IPS-18c (cell line): Measurements from ENCODE around the gene BMERB1.
"Not testable (repeated sequence)": the region's sequence is repeated elsewhere in the genome, so short reads cannot be mapped to it uniquely, and the experiment has no call there.

Experiments used
- H3K4me3 ChIP-seq: 2 replicates; pipeline ENCODE4 v1.7.0; 2013; ENCODE audit warnings: low read depth, mild to moderate bottlenecking, low read length, moderate library complexity; ENCODE audit not compliant: insufficient read depth
- H3K9me3 ChIP-seq: one replicate; pipeline ENCODE4 v1.6.1; 2013; ENCODE audit warnings: mild to moderate bottlenecking, low read length, moderate library complexity; ENCODE audit not compliant: control insufficient read depth, insufficient read depth

The BMERB1 gene

GRCh38 chr16:15434425-15435215 is at the start of gene BMERB1:
Gene BMERB1 (plus strand): TSS chr16:15434588. CDS start chr16:15434654, 66 bp downstream.
- Histone ChIP-seq H3K4me3 (peak within 1 kb of the TSS; percentile 78), H3K9me3 (no peaks in the 10 kb centered on the region)

- not testable (repeated sequence) for H3K9me3 ChIP-seq, H3K4me3 ChIP-seq
Observed at GRCh38 chr16:15388060-15388459, 46.3 kb upstream of the BMERB1 start.

- not testable (repeated sequence) for H3K9me3 ChIP-seq, H3K4me3 ChIP-seq
Observed at GRCh38 chr16:15389916-15390315, 44.5 kb upstream of the BMERB1 start.

GRCh38 chr16:15393025-15393424 is 41.4 kb upstream of the BMERB1 start:
- H3K9me3 ChIP-seq, H3K4me3 ChIP-seq: not testable (repeated sequence)

GRCh38 chr16:15395631-15396508 is 38.5 kb upstream of the BMERB1 start, which contains the start of gene MPV17L:
Gene MPV17L (plus strand): TSS chr16:15395754. CDS start chr16:15395898, 144 bp downstream.
- peak within 1 kb of the TSS; percentile 56 for H3K4me3 ChIP-seq
- H3K9me3 ChIP-seq, result not testable (repeated sequence)

- not testable (repeated sequence) for H3K9me3 ChIP-seq
- H3K4me3 ChIP-seq, result peak overlapping the region; percentile 56; the same call in 1 of the 2 replicates
Observed at GRCh38 chr16:15396509-15396829, 37.9 kb upstream of the BMERB1 start.

- Histone ChIP-seq H3K4me3 (no peak overlapping the region), H3K9me3 (no peaks in the 10 kb centered on the region)
Observed at GRCh38 chr16:15396948-15397594, 37.3 kb upstream of the BMERB1 start.

- Histone ChIP-seq H3K9me3 (no peaks in the 10 kb centered on the region), H3K4me3 (no peak overlapping the region)
Observed at GRCh38 chr16:15398618-15399316, 35.6 kb upstream of the BMERB1 start.

GRCh38 chr16:15399317-15399716 is 35.1 kb upstream of the BMERB1 start:
- Histone ChIP-seq H3K9me3 (no peaks in the 10 kb centered on the region), H3K4me3 (no peak overlapping the region)

GRCh38 chr16:15400314-15400713 is 34.1 kb upstream of the BMERB1 start:
- not testable (repeated sequence) for H3K4me3 ChIP-seq, H3K9me3 ChIP-seq

- no peak overlapping the region for H3K4me3 ChIP-seq
- no peaks in the 10 kb centered on the region for H3K9me3 ChIP-seq
Observed at GRCh38 chr16:15401972-15402371, 32.4 kb upstream of the BMERB1 start.

GRCh38 chr16:15403392-15403995 is 30.9 kb upstream of the BMERB1 start:
- Histone ChIP-seq H3K4me3 (no peak overlapping the region), H3K9me3 (peaks cover under 1% of the 10 kb centered on the region)

GRCh38 chr16:15404091-15404490 is 30.3 kb upstream of the BMERB1 start:
- H3K9me3 ChIP-seq, H3K4me3 ChIP-seq: not testable (repeated sequence)

GRCh38 chr16:15404792-15405191 is 29.6 kb upstream of the BMERB1 start:
- Histone ChIP-seq H3K4me3 (no peak overlapping the region), H3K9me3 (peaks cover 4% of the 10 kb centered on the region)

- H3K9me3 ChIP-seq, H3K4me3 ChIP-seq: not testable (repeated sequence)
Observed at GRCh38 chr16:15407756-15408155, 26.6 kb upstream of the BMERB1 start.

- H3K4me3 ChIP-seq, H3K9me3 ChIP-seq: not testable (repeated sequence)
Observed at GRCh38 chr16:15409476-15409875, 24.9 kb upstream of the BMERB1 start.

GRCh38 chr16:15415511-15415985 is 18.8 kb upstream of the BMERB1 start:
- no peak overlapping the region for H3K4me3 ChIP-seq

More at GRCh38 chr16:15415511-15415985, 18.8 kb upstream of the BMERB1 start:
- H3K9me3 ChIP-seq, result no peaks in the 10 kb centered on the region
